IMR-90 (cell line): ENCODE measurements around the gene DACT2. TPM values are rescaled to one million over a fixed set of nuclear protein-coding genes. Genes with fewer than 3 reads are reported as not detected.

Experiments
- ATAC-seq: fragments of 200-7000 bp; cut with Tn5 transposase; 2 replicates; pipeline ENCODE4 v1.9.1; 2020; ENCODE audit warnings: low read depth, mild to moderate bottlenecking, moderate library complexity
- BruUV-seq: library from RNA; stranded (reverse); fragments of 400-500 nt; replicated peaks from 2 replicates; lab custom pipeline; 2021; lab: Mats Ljungman, UMichigan
- CTCF ChIA-PET: fragments of 300-600 bp; formaldehyde crosslinking; extraction: SDS; loops from one replicate; lab custom pipeline; 2021; ENCODE audit warnings: antibody characterized with exemption; lab: Yijun Ruan, JAX
- POLR2A ChIA-PET: fragments of 300-600 bp; sonication (Branson Sonifier 250); formaldehyde crosslinking; loops from one replicate; lab custom pipeline; 2022; ENCODE audit warnings: antibody characterized with exemption; ENCODE audit not compliant: unreplicated experiment; lab: Charles Lee
- DNase-seq: peaks from one replicate; pipeline ENCODE4 v3.0.0; 2013
- H2AFZ ChIP-seq: replicated peaks from 2 replicates; pipeline ENCODE3; 2013; ENCODE audit warnings: low read length, mild to moderate bottlenecking; ENCODE audit not compliant: poor library complexity
- H2AK5ac ChIP-seq: 2 replicates; pipeline ENCODE4 v1.6.1; 2013; ENCODE audit warnings: low read depth, low read length, inconsistent platforms
- H2AK9ac ChIP-seq: replicated peaks from 2 replicates; pipeline ENCODE3; 2013; ENCODE audit warnings: mild to moderate bottlenecking, low read depth, low read length, moderate library complexity; ENCODE audit not compliant: poor library complexity
- H2BK120ac ChIP-seq: 2 replicates; pipeline ENCODE4 v1.6.1; 2013; ENCODE audit warnings: low read depth, low read length, inconsistent platforms
- H2BK15ac ChIP-seq: 3 replicates; pipeline ENCODE4 v1.6.1; 2013; ENCODE audit warnings: low read depth, low read length, inconsistent platforms
- H2BK20ac ChIP-seq: 2 replicates; pipeline ENCODE4 v1.6.1; 2013; ENCODE audit warnings: low read depth, mild to moderate bottlenecking, inconsistent platforms, low read length, moderate library complexity
- H2BK5ac ChIP-seq: 2 replicates; pipeline ENCODE4 v1.6.1; 2013; ENCODE audit warnings: mild to moderate bottlenecking, low read depth, low read length, inconsistent platforms; ENCODE audit not compliant: poor library complexity, severe bottlenecking
- H3K14ac ChIP-seq: replicated peaks from 2 replicates; pipeline ENCODE4 v1.6.1; 2013; ENCODE audit warnings: low read depth, low read length, inconsistent platforms
- H3K18ac ChIP-seq: 2 replicates; pipeline ENCODE4 v1.6.1; 2013; ENCODE audit warnings: low read depth, low read length, control low read depth
- H3K23ac ChIP-seq: 2 replicates; pipeline ENCODE4 v1.6.1; 2013; ENCODE audit warnings: low read depth, low read length, inconsistent platforms
- H3K27ac ChIP-seq: 2 replicates; pipeline ENCODE4 v1.5.1; 2013; ENCODE audit warnings: mild to moderate bottlenecking, control low read depth, low read length; ENCODE audit not compliant: insufficient read depth
- H3K27me3 ChIP-seq: 2 replicates; pipeline ENCODE4 v1.6.1; 2013; ENCODE audit warnings: low read length; ENCODE audit not compliant: control insufficient read depth, insufficient read depth
- H3K36me3 ChIP-seq: 2 replicates; pipeline ENCODE4 v1.6.1; 2013; ENCODE audit warnings: low read length, mixed read lengths; ENCODE audit not compliant: control insufficient read depth, insufficient read depth
- H3K4ac ChIP-seq: 2 replicates; pipeline ENCODE4 v1.6.1; 2013; ENCODE audit warnings: low read depth, low read length, inconsistent platforms
- H3K4me1 ChIP-seq: 2 replicates; pipeline ENCODE4 v1.6.1; 2013; ENCODE audit warnings: low read length, mixed read lengths; ENCODE audit not compliant: control insufficient read depth, insufficient read depth
- H3K4me2 ChIP-seq: 2 replicates; pipeline ENCODE4 v1.6.1; 2013; ENCODE audit warnings: low read depth, mild to moderate bottlenecking, control low read depth, low read length, moderate library complexity
- H3K4me3 ChIP-seq: 2 replicates; pipeline ENCODE4 v1.5.1; 2013; ENCODE audit warnings: low read depth, mild to moderate bottlenecking, control low read depth, low read length, moderate library complexity; ENCODE audit not compliant: insufficient read depth
- H3K56ac ChIP-seq: 2 replicates; pipeline ENCODE4 v1.6.1; 2013; ENCODE audit warnings: low read length, inconsistent platforms; ENCODE audit not compliant: insufficient read depth; ENCODE audit errors: extremely low read depth
- H3K79me1 ChIP-seq, 2 experiments: 2 replicates each; pipeline ENCODE4 v1.6.1; 2013; ENCODE audit warnings: low read length in 2 of 2, inconsistent platforms in 1 of 2, low read depth in 1 of 2
- H3K9ac ChIP-seq: 2 replicates; pipeline ENCODE4 v1.6.1; 2013; ENCODE audit warnings: low read depth, low read length, control low read depth
- H3K9me1 ChIP-seq: 2 replicates; pipeline ENCODE4 v1.6.1; 2013; ENCODE audit warnings: low read length, inconsistent platforms; ENCODE audit not compliant: insufficient read depth
- H3K9me3 ChIP-seq: 2 replicates; pipeline ENCODE4 v1.6.1; 2013; ENCODE audit warnings: low read length; ENCODE audit not compliant: control insufficient read depth, insufficient read depth
- H4K20me1 ChIP-seq: 2 replicates; pipeline ENCODE4 v1.6.1; 2013; ENCODE audit warnings: low read length, inconsistent platforms; ENCODE audit not compliant: insufficient read depth
- H4K5ac ChIP-seq: 2 replicates; pipeline ENCODE4 v1.6.1; 2013; ENCODE audit warnings: mild to moderate bottlenecking, low read depth, low read length, control low read depth
- H4K8ac ChIP-seq, 2 experiments: 2 replicates each; pipeline ENCODE4 v1.6.1; 2013; ENCODE audit warnings: low read depth in 2 of 2, low read length in 2 of 2, control low read depth in 1 of 2, inconsistent platforms in 1 of 2
- H4K91ac ChIP-seq: 2 replicates; pipeline ENCODE4 v1.6.1; 2013; ENCODE audit warnings: low read depth, low read length, inconsistent platforms; ENCODE audit not compliant: insufficient read depth
- BHLHE40 ChIP-seq: fragments of 150-350 bp; IDR thresholded peaks from 2 replicates; pipeline ENCODE4 v1.6.1; 2016; ENCODE audit warnings: mild to moderate bottlenecking, low read depth, low read length
- CHD1 ChIP-seq: IDR thresholded peaks from 2 replicates; pipeline ENCODE4 v1.6.1; 2012; ENCODE audit warnings: low read depth, low read length, improper control_type of control experiment
- ELK1 ChIP-seq: fragments of 150-350 bp; IDR thresholded peaks from 2 replicates; pipeline ENCODE4 v1.6.1; 2016; ENCODE audit warnings: low read depth, mild to moderate bottlenecking, low read length, moderate library complexity, borderline replicate concordance
- RAD21 ChIP-seq: IDR thresholded peaks from 2 replicates; pipeline ENCODE4 v1.6.1; 2012; ENCODE audit warnings: low read length, improper control_type of control experiment
- USF2 ChIP-seq: fragments of 150-350 bp; IDR thresholded peaks from 2 replicates; pipeline ENCODE4 v1.6.1; 2017; ENCODE audit warnings: mild to moderate bottlenecking, antibody characterized with exemption, low read length, low read depth
- WGBS, 2 experiments: methylation state at CpG; one replicate each; pipeline versions ENCODE4 v1.1.5 to v1.1.7; 2013; ENCODE audit warnings: missing lambda C conversion rate in 2 of 2; ENCODE audit not compliant: insufficient read length in 1 of 2; ENCODE audit errors: extremely low coverage in 2 of 2; 5-methylcytosine and 5-hydroxymethylcytosine counted together
- dilution Hi-C: fragments of 300-500 bp; cut with HindIII; formaldehyde crosslinking; loops from one replicate; pipeline ENCODE4 v1.14.3; 2018; ENCODE audit warnings: low sequenced_read_pairs; ENCODE audit not compliant: unreplicated experiment
- in situ Hi-C: fragments of 300-500 bp; cut with MboI; formaldehyde crosslinking; loops from 3 replicates; pipeline ENCODE4 v1.14.3; 2019; ENCODE audit warnings: low sequenced_read_pairs, inconsistent platforms, mixed read lengths
- intact Hi-C: fragments of 100-400 bp; cut with micrococcal nuclease; formaldehyde crosslinking; loops from 2 replicates; pipeline ENCODE4 v1.10.0; 2022
- polyA plus RNA-seq, 3 experiments: library from polyadenylated mRNA; depleted of rRNA; stranded (reverse); fragments of >200 nt; gene quantifications; 2 replicates each; pipeline ENCODE4 v1.2.3, GENCODE V29; 2012; ENCODE audit warnings: low replicate concordance in 1 of 3
- total RNA-seq: library from RNA; depleted of rRNA; stranded (reverse); fragments of >200 nt; gene quantifications from 2 replicates; pipeline ENCODE4 v1.2.3, GENCODE V29; 2012

DACT2 gene
- total and polyA plus RNA-seq, 2 of the 4 experiments (the other 2 are of a cell fraction) = not detected

- Histone ChIP-seq H3K36me3 (no peaks in the 10 kb centered on the region), H4K5ac (no peak overlapping the region), H3K4ac (no peak overlapping the region), H3K79me1 (no peaks in the 10 kb centered on the region), H2AK5ac (no peak overlapping the region), H2BK15ac (no peak overlapping the region), H2BK20ac (no peak overlapping the region), H3K9me1 (no peaks in the 10 kb centered on the region), H3K23ac (no peak overlapping the region), H2BK5ac (no peak overlapping the region), H2AFZ (no peak overlapping the region), H2BK120ac (no peak overlapping the region), H2AK9ac (no peak overlapping the region), H3K56ac (no peak overlapping the region), H3K4me1 (no peaks in the 10 kb centered on the region), H3K9ac (no peak overlapping the region), H4K8ac (no peak overlapping the region), H3K4me2 (no peak overlapping the region), H3K18ac (no peak overlapping the region), H3K4me3 (no peak overlapping the region), H3K14ac (no peak overlapping the region), H4K20me1 (no peaks in the 10 kb centered on the region), H3K27me3 (no peaks in the 10 kb centered on the region), H4K91ac (no peak overlapping the region), H3K27ac (no peak overlapping the region), H3K9me3 (peaks cover 47% of the 10 kb centered on the region)
- BruUV-seq = no TSS peak
- TF ChIP-seq RAD21 (no peak), CHD1 (no peak), USF2 (no peak), ELK1 (no peak), BHLHE40 (no peak)
- intact Hi-C loops (no loop called here), in situ Hi-C loops (no loop called here), dilution Hi-C loops (no loop called here)
- no peak for DNase-seq
- ChIA-PET CTCF (no interaction called here), POLR2A (no interaction called here)
- no peak for ATAC-seq
- WGBS, 2 experiments = 84% methylated on average over 6 of the region's 21 CpGs; no CpG with 5 or more reads in 1 of the 2 experiments
Measured at GRCh38 chr6:168285456-168285855, 34.1 kb downstream of the DACT2 start.
